Measurements from ENCODE around the gene LRP8. TPM values are rescaled to one million over a fixed set of nuclear protein-coding genes. Genes with fewer than 3 reads are reported as not detected.

Gene LRP8
- total and polyA plus RNA-seq, 2 of the 4 experiments (the other 2 are of a cell fraction), result 12.0 to 12.1 TPM

DNA sequence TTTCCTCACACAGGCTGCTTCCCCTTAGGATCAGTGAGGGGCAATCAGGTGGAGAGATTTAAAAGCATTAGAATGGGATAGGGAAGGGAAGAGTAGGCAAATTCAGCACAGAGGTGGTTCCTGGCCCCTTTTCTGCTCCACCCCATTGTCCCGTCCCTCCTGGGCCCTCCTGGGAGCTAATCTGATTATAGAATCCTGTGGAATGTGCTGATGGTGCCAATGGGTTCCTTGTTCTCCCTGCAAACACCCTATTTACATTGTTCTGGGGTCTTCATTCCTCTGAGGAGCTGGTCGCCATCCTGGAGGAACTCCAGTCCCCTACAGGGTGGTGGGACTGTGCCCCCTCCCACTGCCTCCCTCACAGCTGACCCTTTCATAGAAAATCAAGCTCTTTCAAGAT is 34.4 kb upstream of the LRP8 start:
- H3K56ac ChIP-seq (ENCODE audit: extremely low read depth, insufficient read depth, low read length), result no peak overlapping the region
- in situ Hi-C loops (cut with MboI; ENCODE audit: low sequenced_read_pairs) (no loop called here), dilution Hi-C loops (cut with HindIII; ENCODE audit: low sequenced_read_pairs, unreplicated experiment) (no loop called here), intact Hi-C loops (cut with micrococcal nuclease) (no loop called here)
- H2AK5ac ChIP-seq (ENCODE audit: low read depth, low read length), result no peak overlapping the region
- no peak overlapping the region for H2AK9ac ChIP-seq (replicated peaks; ENCODE audit: low read depth, low read length, poor library complexity)
- H3K4me3 ChIP-seq (ENCODE audit: insufficient read depth, low read depth, low read length), result no peak overlapping the region
- no peak overlapping the region for H3K27ac ChIP-seq (ENCODE audit: insufficient read depth, low read length)
- H2BK5ac ChIP-seq (ENCODE audit: low read depth, low read length, poor library complexity, severe bottlenecking), result no peak overlapping the region
- H2BK15ac ChIP-seq (ENCODE audit: low read depth, low read length), result no peak overlapping the region
- no peak overlapping the region for H4K8ac ChIP-seq (ENCODE audit: low read depth in 2 of 2, low read length in 2 of 2)
- no peak overlapping the region for H2AFZ ChIP-seq (replicated peaks; ENCODE audit: low read length, poor library complexity)
- no peaks in the 10 kb centered on the region for H3K79me1 ChIP-seq (ENCODE audit: low read depth in 1 of 2, low read length in 2 of 2)
- H4K20me1 ChIP-seq (ENCODE audit: insufficient read depth, low read length), result no peaks in the 10 kb centered on the region; the same call in 1 of the 2 replicates
- no peaks in the 10 kb centered on the region for H3K4me1 ChIP-seq (ENCODE audit: control insufficient read depth, insufficient read depth, low read length)
- DNase-seq (no peak), ATAC-seq (ENCODE audit: low read depth) (no peak)
- no peak overlapping the region for H3K4ac ChIP-seq (ENCODE audit: low read depth, low read length)
- H3K4me2 ChIP-seq (ENCODE audit: low read depth, low read length), result no peak overlapping the region
- no peak overlapping the region for H3K18ac ChIP-seq (ENCODE audit: low read depth, low read length)
- peaks cover 41% of the 10 kb centered on the region for H3K27me3 ChIP-seq (ENCODE audit: control insufficient read depth, insufficient read depth, low read length)
- H3K9me3 ChIP-seq (ENCODE audit: control insufficient read depth, insufficient read depth, low read length), result peaks cover 3% of the 10 kb centered on the region; the same call in 1 of the 2 replicates
- no peak overlapping the region for H4K91ac ChIP-seq (ENCODE audit: insufficient read depth, low read depth, low read length)
- H2BK120ac ChIP-seq (ENCODE audit: low read depth, low read length), result no peak overlapping the region
- no peaks in the 10 kb centered on the region for H3K9me1 ChIP-seq (ENCODE audit: insufficient read depth, low read length)
- H2BK20ac ChIP-seq (ENCODE audit: low read depth, low read length), result no peak overlapping the region
- WGBS, 2 experiments (ENCODE audit: extremely low coverage in 2 of 2, insufficient read length in 1 of 2), result no CpG with 5 or more reads among the region's 2 CpGs
- H3K14ac ChIP-seq (replicated peaks; ENCODE audit: low read depth, low read length), result no peak overlapping the region
- ChIA-PET POLR2A (ENCODE audit: unreplicated experiment) (no interaction called here), CTCF (no interaction called here)
- no peaks in the 10 kb centered on the region for H3K36me3 ChIP-seq (ENCODE audit: control insufficient read depth, insufficient read depth, low read length)
- H3K9ac ChIP-seq (ENCODE audit: low read depth, low read length), result no peak overlapping the region
- no peak overlapping the region for H3K23ac ChIP-seq (ENCODE audit: low read depth, low read length)
- TF ChIP-seq USF2 (IDR thresholded peaks at IDR 0.05; ENCODE audit: low read depth, low read length) (no peak), CTCF (conservative IDR thresholded peaks at IDR 0.05; ENCODE audit: low read depth, low read length) (no peak), ELK1 (IDR thresholded peaks at IDR 0.05; ENCODE audit: borderline replicate concordance, low read depth, low read length) (no peak), FOS (IDR thresholded peaks at IDR 0.05; ENCODE audit: low read depth, low read length) (no peak), MXI1 (IDR thresholded peaks at IDR 0.05; ENCODE audit: borderline replicate concordance, low read depth, low read length) (no peak), RCOR1 (IDR thresholded peaks at IDR 0.05; ENCODE audit: insufficient replicate concordance, low read length) (no peak), RAD21 (IDR thresholded peaks at IDR 0.05; ENCODE audit: low read length) (no peak), RFX5 (IDR thresholded peaks at IDR 0.05; ENCODE audit: low read depth, low read length) (no peak), MAZ (IDR thresholded peaks at IDR 0.05; ENCODE audit: borderline replicate concordance, low read depth, low read length) (no peak)
- no peak overlapping the region for H4K5ac ChIP-seq (ENCODE audit: low read depth, low read length)
- no TSS peak for BruUV-seq (replicated peaks)

Measured in IMR-90 (cell line).